IPS DF 4.7 (cell line): ENCODE results near the gene PEG3.

Source experiments
- DNase-seq: peaks from one replicate; pipeline ENCODE4 v3.0.0-alpha.2; 2013; ENCODE audit warnings: low spot score; ENCODE audit errors: extremely low read depth

Gene PEG3

DNA sequence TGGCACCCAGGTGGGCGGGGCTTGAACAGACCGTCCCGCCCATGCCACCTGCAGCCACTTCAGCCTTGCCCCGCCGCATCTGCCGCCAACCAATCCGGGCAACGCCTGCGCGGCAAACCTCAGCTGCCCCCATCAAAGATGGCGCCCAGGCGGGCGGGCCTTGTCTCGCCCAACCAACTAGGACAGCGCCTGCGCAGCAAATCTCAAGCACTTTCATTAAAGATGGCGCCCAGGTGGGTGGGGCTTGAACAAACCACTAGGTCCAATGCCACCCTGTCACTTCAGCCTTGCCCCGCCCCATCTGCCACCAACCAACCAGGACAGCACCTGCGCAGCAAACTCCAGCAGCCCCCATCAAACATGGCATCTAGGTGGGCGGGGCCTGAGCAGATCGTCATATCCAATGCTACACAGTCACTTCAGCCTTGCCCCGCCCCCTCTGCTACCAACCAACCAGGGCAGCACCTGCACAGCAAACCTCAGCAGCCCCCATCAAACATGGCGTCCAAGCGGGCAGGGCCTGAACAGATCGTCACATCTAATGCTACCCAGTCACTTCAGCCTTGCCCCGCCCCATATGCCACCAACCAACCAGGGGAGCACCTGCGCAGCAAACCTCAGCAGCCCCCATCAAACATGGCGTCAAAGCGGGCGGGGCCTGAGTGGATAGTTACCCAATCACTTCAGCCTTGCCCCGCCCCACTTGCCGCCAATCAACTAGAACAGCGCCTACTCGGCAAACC is 1.4 kb downstream of the PEG3 start:
- no peak for DNase-seq

DNA sequence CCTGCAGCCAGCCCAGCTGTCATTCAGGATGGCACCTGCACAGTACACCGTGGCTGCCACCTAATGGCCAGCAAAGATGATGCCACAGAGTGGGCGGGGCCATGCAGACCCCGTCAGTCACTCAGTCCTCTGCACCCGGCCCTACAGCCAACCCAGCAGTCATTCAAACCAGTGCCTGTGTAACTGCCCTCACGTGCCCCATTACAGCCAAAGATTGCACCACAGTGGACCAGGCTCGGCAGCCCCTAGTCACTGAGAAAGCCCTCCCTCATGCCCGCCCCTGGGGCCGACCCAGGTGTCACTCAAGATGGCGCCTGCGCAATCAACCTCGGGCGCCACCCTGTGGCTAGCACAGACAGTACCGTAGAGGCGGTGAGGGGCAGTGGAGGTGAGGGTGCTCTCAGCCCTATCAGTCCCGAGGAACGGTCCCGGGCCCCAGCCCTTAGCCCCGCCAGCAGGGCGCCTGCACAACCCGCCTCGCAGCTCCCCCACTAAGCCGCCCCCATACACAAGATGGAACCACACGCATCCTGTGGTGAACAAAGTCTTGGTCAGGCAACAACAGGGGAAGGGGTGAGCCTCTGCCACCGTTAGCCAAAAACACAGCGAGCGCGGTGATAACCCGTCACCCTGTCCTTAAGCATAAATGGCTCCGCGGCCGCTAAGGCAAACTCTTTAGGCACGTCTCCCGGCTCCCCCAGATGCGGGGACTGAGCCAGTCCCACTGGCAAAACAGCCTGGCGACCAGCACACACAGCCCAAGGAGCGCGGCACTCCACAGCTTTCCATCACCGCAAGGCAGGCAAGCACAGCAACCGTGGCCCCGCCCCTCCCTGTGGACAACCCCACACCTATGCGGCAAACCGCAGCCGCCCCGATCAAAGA is 2.3 kb downstream of the PEG3 start:
- no peak for DNase-seq

DNA sequence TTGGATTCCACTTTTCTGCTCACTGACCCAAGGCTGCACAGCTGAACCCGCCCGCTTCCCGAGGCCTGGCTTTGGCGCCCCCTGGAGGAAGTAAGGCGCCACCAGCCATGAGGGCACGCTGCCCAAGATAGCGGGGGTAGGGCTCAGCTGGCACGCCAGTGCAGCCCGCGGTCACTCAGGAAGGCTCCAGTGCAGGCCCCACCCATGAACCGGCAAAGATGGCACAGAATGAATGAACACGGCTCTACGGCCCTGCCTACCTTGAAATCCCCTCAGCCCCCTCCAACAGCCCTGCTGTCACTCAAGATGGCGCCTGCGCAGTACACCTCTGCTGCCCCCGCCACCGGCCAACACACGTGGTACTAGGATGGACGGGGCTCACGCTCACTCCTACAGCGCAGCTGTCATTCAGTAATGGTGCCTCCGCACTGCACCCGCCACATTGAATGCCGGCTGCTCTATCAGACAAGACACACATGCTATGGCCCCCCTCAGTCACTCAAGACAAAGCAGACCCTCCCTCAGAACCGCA is 3.0 kb downstream of the PEG3 start:
- no peak for DNase-seq

DNA sequence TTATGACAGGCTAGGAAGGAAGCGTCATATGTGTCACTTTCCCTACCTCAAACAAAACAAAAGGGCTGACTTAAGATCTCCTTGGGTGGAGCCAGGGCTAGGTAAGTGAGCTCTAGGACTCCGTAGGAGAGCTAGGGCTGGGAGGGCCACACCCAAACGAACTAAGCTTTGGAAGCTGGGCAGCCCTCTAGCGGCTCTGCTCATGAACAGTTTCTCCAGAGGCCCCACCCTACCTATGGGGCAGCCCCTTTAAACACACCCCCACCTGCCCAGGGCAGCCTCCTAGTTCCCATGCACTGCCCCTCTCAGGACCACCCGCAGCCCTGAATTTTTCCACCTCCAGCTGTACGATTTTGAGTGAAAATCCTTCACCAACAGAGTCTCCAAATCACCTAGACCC is 3.5 kb downstream of the PEG3 start:
- no peak for DNase-seq

DNA sequence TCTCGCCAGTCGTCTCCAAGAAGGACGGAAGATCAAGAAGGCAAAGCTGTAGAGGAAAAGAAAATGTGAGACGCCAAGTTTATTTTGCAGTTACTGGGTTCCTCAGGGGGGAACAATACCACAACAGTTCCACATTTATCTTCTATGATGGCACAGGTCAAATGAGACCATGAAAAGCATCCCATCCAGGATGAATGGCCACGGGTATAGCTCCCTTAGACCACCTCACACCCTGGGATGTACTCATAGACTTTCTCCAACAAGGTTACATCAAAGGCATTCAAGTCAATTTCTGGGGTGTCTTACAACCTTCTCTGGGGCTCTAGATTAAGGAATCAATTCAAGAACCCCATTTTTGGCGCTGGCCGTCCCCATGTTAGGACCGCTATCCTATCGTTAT is 4.5 kb downstream of the PEG3 start:
- no peak for DNase-seq

DNA sequence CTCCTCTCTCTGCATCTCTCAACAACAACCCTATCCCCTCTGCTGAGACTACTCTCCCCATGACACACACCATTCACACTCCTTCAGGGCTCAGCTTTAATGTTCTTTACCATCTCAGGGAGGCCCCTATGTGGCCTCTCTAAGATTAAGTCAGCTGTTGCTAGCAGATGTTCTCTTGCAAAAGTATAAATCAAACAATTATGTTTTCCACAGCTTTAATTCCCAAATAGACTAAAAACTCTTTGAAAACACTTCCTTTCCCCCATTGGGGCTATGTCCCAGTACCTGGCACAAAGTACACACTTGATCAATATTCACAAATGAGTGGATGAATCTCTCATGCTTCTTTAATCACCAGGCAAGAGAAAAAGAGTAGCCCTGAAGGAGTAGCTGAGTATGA is 5.1 kb downstream of the PEG3 start:
- no peak for DNase-seq

DNA sequence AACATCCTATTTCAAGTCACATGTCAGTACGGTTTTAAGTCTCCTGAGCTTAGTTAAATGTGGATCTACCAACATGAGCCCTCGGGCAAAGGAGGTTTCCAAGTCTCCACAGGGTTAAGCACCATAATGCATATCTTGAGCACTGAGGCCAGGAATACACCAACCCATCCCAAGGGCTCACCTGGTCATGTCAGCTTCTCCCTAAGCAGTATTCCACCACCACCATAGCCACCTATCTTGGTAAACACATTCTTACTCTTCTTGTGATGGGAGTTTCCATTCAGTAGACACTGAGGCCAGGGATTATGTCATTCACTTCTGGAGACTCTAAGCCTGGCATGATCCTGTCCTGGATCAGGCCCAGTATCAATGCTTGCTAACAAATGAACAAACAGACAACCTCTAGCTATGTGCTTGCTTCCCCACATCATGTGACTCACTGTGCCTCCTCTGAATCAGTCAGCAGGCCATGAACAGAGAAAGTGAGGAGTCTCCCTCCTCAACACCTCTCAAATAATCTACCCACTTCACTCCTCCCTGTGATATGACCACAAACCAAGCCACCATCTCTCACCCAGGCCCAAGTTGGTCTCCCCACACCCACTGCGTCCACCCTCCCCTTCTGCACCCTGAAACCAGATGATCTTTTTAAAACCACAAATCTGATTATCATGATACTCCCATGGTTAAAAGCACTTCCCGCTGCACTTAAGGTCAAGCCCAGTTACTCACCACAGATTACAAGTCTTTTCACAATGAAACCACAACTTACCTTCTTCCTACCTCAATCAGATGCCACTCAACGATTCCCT is 5.8 kb downstream of the PEG3 start:
- DNase-seq: no peak

DNA sequence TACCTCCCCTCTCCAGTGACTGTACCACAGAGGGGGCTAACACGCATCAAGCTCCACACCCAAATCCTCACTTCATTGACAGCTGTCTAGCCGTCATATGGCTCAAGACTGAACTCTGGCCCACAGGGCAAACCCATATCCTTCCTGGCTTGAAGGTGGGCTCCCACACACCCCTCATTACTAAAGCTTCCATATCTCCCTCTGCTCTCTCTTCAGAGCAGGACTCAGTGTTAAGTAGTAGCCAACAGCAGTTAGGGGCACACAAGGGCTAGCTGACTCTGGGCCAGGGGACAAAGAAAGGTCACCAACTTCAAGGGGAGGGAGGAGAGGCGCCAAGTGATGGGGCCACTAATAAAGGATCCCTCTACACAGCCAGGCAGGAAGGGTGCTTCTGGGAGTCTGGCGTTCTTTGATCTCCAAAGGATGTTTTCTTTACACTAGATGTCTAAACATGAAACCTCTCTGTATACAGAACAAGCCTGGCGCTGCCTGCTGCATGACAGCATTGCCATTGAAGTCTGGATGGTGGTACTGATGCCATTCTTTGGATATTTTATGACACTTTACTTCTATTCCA is 8.1 kb downstream of the PEG3 start:
- DNase-seq: no peak

DNA sequence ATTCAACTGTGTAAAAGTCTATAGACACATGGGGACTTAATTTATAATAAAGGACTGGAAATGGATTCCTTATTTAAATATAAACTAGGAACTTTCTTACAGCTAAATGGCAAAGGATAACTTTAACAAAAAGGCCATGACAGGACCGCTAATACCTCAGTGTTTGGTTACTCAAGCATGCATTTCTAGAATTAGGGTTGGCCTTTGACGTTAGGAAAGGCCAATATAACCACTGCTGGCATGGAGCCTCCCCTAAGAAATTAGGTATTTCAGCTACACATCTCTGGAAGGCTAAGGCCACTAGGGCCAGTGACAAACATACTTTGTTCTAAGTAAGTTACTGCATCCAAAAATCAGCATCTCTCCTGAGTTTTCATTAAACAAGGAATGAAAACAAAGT is 9.3 kb downstream of the PEG3 start:
- DNase-seq: no peak

DNA sequence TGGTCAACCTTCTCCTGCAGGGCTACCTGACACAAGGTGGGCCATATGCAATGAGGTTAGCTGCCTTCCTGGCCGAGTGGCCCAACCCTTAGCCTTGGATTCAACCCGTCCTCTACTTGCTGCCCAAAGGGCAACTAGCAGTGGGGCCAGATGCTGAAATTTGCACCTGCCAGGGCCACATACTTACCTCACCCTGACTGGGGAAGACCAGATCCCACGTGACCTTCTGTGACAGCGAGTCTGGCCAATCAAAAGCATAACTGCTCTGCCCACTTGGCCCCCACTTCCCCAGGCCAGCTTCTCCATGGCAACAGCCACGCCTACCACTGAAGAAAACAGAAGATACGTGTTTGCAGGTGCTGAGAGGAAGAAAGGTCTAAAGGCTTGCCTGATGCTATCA is 10.9 kb downstream of the PEG3 start:
- no peak for DNase-seq

DNA sequence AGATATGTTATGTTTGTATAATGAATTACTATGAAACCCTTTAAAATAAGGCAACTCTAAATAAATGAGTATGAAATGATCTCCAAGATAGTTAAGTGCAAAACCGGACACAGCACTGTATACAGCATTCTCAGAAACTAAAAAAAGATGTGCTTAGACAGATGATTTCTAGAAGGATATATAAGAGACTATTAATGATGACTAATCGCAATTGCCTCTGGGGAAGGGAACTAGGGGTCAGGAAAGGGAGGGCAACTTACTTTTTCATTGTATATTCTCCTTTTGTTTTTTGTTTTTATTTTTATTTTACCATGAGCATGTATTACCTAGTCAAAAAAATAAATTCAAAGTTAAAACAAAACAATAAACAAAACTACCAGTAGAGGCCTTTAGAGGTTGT is 12.8 kb downstream of the PEG3 start:
- DNase-seq: no peak

DNA sequence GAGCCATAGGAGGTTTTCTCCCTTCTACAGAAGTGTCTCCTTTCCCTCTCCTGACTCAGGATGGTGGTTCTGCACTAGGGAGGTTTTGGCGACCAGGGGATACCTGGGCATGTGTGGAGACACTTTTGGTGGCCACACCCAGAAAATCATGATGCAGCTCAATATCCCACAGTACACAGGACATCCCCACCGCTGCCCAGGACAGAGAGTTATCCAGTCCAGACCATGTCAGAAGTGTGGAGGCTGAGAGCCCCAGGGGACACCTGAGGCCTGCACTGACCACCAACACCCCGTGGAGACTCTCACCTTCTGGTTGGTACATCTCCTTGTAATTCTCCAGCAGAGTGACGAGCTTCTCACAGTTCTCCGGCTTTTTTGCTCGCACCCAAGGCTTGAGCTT is 16.6 kb downstream of the PEG3 start:
- no peak for DNase-seq

DNA sequence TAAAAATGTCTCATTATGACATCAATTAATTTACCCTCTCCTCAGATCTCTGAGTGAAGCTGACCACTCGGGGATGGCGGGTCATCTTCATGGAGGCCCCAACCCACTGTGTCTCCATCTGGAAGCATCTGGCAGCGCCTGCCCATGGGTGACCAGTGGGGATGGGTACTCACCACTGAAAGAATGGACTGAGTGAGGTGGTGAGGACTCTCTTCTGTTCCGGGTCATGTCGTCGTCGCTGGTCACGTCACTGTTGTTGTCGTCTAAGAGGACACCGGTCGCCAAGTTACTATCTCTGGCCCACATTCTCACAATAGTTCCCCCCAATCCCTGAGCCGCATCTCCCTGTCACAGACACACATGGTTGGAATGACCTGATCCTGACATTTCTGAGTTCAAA is 17.1 kb downstream of the PEG3 start:
- no peak for DNase-seq

DNA sequence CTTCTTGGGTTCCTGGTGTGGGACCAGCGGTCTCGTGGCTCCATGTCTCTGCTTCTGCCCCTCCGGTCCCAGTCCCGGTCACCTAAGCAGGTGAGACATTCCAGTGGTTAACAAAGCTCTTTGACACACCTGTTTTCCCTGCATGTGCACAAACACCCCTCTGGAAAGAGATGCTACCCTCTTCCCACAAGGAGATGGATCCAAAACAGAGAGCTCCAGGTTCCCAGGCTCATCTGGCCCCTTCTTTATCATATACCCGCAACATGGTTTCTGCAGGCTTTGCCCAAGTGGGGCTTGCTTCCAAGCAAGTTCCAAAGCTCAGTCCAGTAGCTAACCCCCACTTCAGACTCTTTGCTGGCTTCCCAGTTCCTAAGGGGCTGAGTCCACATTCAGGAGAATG is 17.8 kb downstream of the PEG3 start:
- DNase-seq: no peak

DNA sequence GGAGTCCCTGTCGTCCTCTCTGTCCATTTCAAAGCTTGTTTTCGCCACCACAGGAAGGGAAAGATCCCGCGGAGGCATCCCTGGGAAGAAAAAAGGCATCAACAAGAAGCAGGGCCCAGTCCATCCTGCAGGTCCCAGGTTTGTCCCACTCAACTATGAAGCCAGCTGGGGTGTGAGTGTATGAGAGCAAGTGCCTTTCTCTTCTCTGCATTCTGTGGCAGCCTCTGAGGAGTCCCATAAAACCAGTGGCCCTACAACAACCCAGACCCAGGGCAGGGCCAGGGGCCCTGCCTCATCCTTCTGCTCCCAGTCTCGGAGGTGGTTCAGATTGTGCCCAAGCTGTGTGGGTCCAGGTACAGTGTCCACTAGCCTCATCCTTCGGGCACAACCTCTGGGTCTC is 18.9 kb downstream of the PEG3 start:
- DNase-seq: no peak

DNA sequence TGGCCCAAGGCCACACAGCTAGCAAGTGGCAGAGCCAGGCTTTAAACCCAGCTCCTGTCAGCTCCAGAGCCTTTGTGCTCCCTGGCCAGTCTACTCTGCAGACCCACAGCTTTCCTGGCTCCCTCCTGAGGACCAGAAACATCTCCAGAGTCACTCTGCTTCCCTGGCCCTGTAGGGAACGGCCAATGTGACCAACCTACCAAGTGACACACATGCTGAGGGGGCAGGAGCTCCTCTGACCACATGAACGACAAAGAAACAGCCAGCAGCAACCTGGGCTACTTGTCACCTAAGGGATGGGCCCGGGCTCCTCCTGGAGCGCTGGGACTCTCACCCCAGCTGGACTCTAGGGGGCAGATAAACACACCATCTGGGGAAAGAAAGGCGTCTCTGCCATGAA is 19.3 kb downstream of the PEG3 start:
- DNase-seq: no peak

DNA sequence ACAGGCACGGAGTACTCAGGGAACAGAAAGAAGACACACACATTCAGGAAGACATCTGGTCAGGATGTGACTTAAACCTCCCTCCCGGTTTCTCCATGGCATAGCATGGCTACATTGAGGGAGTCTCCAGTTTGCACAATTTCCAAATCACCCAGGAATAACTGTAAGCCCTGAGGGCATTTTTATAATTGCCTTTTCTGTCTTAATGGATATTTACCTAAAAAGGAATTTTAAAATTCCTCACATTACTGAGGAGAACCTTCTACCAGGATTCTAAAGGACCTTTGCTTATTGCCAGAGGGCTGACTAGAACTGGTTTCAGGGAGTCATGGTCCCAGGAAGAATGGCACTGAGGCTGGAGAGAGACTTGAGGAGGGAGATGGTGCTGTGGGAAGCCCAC is 21.4 kb downstream of the PEG3 start:
- no peak for DNase-seq

DNA sequence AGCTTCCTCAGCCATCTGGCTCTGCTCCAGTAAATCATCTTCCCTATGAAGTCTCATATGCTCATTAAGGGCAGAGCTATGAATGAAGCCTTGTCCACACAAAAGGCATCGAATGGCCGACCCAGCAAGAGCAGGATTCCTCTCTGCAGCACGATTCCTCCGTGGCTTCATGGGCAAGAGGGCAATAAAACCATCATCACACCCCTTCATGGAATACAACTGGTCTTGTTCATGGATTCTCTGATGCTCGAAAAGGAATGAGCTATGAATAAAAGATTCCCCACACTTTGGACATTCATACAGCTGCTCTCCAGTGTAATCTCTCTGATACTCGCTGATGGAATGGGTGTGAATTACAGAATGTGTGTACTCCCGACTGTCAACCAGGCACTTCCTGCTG is 25.9 kb downstream of the PEG3 start:
- DNase-seq: no peak

DNA sequence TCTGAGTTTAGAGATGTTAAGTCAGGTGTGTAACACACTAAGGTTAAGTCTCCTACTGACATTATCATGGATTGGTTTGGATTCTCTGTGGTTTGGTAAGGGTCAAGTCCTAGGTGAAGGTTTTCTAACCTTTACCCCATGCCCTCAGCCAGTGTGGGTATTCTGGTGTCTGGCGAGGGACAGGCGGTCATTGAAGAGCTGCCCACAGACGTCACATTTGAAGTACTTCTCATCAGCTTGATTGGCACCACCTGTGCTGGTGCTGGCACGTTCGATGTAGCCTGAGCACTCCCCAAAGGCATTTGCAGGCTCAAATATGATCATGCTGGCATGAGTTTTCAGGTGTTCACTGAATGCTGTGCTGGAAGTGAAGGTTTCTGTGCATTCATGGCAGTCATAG is 27.0 kb downstream of the PEG3 start:
- DNase-seq: no peak

DNA sequence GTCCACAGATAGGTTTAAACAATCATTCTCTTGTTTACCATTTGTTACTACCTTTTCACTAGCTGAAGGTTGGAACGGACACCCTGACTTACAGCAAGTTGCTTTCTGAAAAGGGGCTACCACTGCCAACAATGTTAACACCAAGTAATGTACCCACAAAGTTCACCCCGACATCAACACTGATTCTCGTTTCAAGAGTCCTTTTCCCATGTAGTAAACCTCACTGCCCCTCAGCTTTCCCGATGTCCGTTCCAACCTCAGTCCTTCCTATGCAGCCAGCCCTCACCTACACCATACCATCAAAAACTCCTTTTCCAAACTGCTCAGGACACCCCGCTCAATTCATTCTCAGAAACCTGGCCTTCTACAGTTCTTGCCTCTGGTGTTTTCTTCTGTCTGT is 29.0 kb downstream of the PEG3 start:
- DNase-seq: no peak

DNA sequence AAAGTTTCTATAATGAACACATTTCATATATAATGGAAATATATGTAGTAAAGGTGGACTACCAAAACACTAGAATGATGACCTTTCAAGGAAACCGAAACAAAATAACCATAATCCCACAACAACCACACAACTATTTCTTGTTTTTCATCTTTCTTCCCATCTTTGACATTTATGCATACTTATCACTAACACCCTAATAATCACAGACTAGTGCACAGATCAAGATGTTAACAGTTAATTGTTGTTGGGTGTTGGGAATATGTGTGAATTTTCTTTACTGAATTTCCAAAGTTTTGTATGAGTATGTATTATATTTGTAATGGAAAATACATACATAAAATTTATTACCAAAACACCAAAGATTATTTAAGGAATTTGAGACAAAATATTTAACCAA is 30.3 kb downstream of the PEG3 start:
- DNase-seq: no peak
